H9 (cell line): Measurements from ENCODE around the gene LARGE1. TPM values are rescaled to one million over a fixed set of nuclear protein-coding genes. Genes with fewer than 3 reads are reported as not detected.

Experiments
- DNase-seq: peaks from one replicate; pipeline ENCODE4 v3.0.0-alpha.2; 2017
- H2AFZ ChIP-seq: one replicate; pipeline ENCODE4 v1.6.1; 2013; ENCODE audit warnings: mild to moderate bottlenecking, low read length, control low read depth, moderate library complexity
- H2AK5ac ChIP-seq: 2 replicates; pipeline ENCODE4 v1.6.1; 2013; ENCODE audit warnings: low read length, control low read depth, mixed read lengths; ENCODE audit not compliant: insufficient read length
- H2BK120ac ChIP-seq: one replicate; pipeline ENCODE4 v1.6.1; 2013; ENCODE audit warnings: low read depth, mild to moderate bottlenecking, low read length, control low read depth, inconsistent platforms; ENCODE audit not compliant: poor library complexity, severe bottlenecking
- H2BK12ac ChIP-seq: 2 replicates; pipeline ENCODE4 v1.6.1; 2013; ENCODE audit warnings: low read length, control low read depth, mixed read lengths, low read depth; ENCODE audit not compliant: insufficient read length
- H2BK15ac ChIP-seq: 2 replicates; pipeline ENCODE4 v1.6.1; 2013; ENCODE audit warnings: low read depth, low read length, control low read depth
- H2BK20ac ChIP-seq: one replicate; pipeline ENCODE4 v1.6.1; 2013; ENCODE audit warnings: low read depth, mild to moderate bottlenecking, low read length, control low read depth, inconsistent platforms; ENCODE audit not compliant: poor library complexity, severe bottlenecking
- H2BK5ac ChIP-seq: 2 replicates; pipeline ENCODE4 v1.6.1; 2013; ENCODE audit warnings: low read length, control low read depth, mixed read lengths; ENCODE audit not compliant: insufficient read length
- H3K14ac ChIP-seq: 2 replicates; pipeline ENCODE4 v1.6.1; 2013; ENCODE audit warnings: low read length, control low read depth; ENCODE audit not compliant: insufficient read depth
- H3K18ac ChIP-seq: 2 replicates; pipeline ENCODE4 v1.6.1; 2013; ENCODE audit warnings: low read depth, mild to moderate bottlenecking, mixed read lengths, low read length, control low read depth; ENCODE audit not compliant: insufficient read length
- H3K23ac ChIP-seq: 2 replicates; pipeline ENCODE4 v1.6.1; 2013; ENCODE audit warnings: low read length, control low read depth, mixed read lengths, low read depth; ENCODE audit not compliant: insufficient read length
- H3K23me2 ChIP-seq: 2 replicates; pipeline ENCODE4 v1.6.1; 2013; ENCODE audit warnings: low read depth, mild to moderate bottlenecking, mixed read lengths, low read length, control low read depth; ENCODE audit not compliant: insufficient read length, poor library complexity, severe bottlenecking
- H3K27ac ChIP-seq: 2 replicates; pipeline ENCODE4 v1.5.1; 2013; ENCODE audit warnings: low read length, control low read depth, mixed read lengths, low read depth; ENCODE audit not compliant: insufficient read length
- H3K27me3 ChIP-seq: 2 replicates; pipeline ENCODE4 v1.6.1; 2013; ENCODE audit warnings: low read length, control low read depth, inconsistent platforms; ENCODE audit not compliant: insufficient read depth
- H3K4ac ChIP-seq: 2 replicates; pipeline ENCODE4 v1.6.1; 2013; ENCODE audit warnings: low read depth, mild to moderate bottlenecking, control low read depth, inconsistent platforms, low read length, moderate library complexity
- H3K4me1 ChIP-seq: 2 replicates; pipeline ENCODE4 v1.6.1; 2013; ENCODE audit warnings: low read length, control low read depth, inconsistent platforms; ENCODE audit not compliant: insufficient read depth
- H3K4me2 ChIP-seq: 2 replicates; pipeline ENCODE4 v1.6.1; 2013; ENCODE audit warnings: low read length, control low read depth, mixed read lengths; ENCODE audit not compliant: insufficient read length, insufficient read depth
- H3K56ac ChIP-seq: 2 replicates; pipeline ENCODE4 v1.6.1; 2013; ENCODE audit warnings: low read depth, mild to moderate bottlenecking, mixed read lengths, low read length, control low read depth; ENCODE audit not compliant: insufficient read length
- H3K79me1 ChIP-seq: 2 replicates; pipeline ENCODE4 v1.6.1; 2013; ENCODE audit warnings: low read depth, mild to moderate bottlenecking, moderate library complexity, low read length, control low read depth, inconsistent platforms; ENCODE audit not compliant: insufficient read depth, poor library complexity, severe bottlenecking
- H3K79me2 ChIP-seq: 2 replicates; pipeline ENCODE4 v1.6.1; 2013; ENCODE audit warnings: low read length, control low read depth, inconsistent platforms; ENCODE audit not compliant: insufficient read depth
- H3K9ac ChIP-seq: 2 replicates; pipeline ENCODE4 v1.6.1; 2013; ENCODE audit warnings: low read length, control low read depth, mixed read lengths; ENCODE audit not compliant: insufficient read length; ENCODE audit errors: extremely low read depth
- H3K9me3 ChIP-seq: one replicate; pipeline ENCODE4 v1.6.1; 2013; ENCODE audit warnings: low read depth, low read length, inconsistent platforms; ENCODE audit not compliant: control insufficient read depth
- H3T11ph ChIP-seq: one replicate; pipeline ENCODE4 v1.6.1; 2013; ENCODE audit warnings: mild to moderate bottlenecking, low read length, control low read depth, inconsistent platforms
- H4K20me1 ChIP-seq: one replicate; pipeline ENCODE4 v1.6.1; 2013; ENCODE audit not compliant: control insufficient read depth, insufficient read length, insufficient read depth
- H4K5ac ChIP-seq: 2 replicates; pipeline ENCODE4 v1.6.1; 2013; ENCODE audit warnings: low read depth, mild to moderate bottlenecking, mixed read lengths, low read length, control low read depth; ENCODE audit not compliant: insufficient read length
- H4K8ac ChIP-seq: replicated peaks from 2 replicates; pipeline ENCODE4 v1.6.1; 2013; ENCODE audit warnings: low read length, control low read depth, mixed read lengths, low read depth; ENCODE audit not compliant: insufficient read length
- H4K91ac ChIP-seq: 2 replicates; pipeline ENCODE4 v1.6.1; 2013; ENCODE audit warnings: low read depth, mild to moderate bottlenecking, moderate library complexity, mixed read lengths, low read length, control low read depth; ENCODE audit not compliant: insufficient read length
- H3K27ac Mint-ChIP-seq, 3 experiments: 2 replicates in 2 of 3; 3 replicates in 1 of 3; pipeline ENCODE4 v1.8.0; 2020 to 2021; ENCODE audit warnings: mixed read lengths in 3 of 3, mild to moderate bottlenecking in 1 of 3, moderate library complexity in 1 of 3
- H3K27me3 Mint-ChIP-seq: 2 replicates; pipeline ENCODE4 v1.8.0; 2021; ENCODE audit warnings: low read depth, mild to moderate bottlenecking, moderate library complexity, mixed read lengths
- H3K36me3 Mint-ChIP-seq, 3 experiments: 2 replicates in 2 of 3; 3 replicates in 1 of 3; pipeline ENCODE4 v1.8.0; 2020 to 2021; ENCODE audit warnings: low read depth in 3 of 3, mixed read lengths in 3 of 3; ENCODE audit not compliant: insufficient read depth in 1 of 3
- H3K4me1 Mint-ChIP-seq, 2 experiments: 2 replicates each; pipeline ENCODE4 v1.8.0; 2020; ENCODE audit warnings: mixed read lengths in 2 of 2
- H3K4me3 Mint-ChIP-seq, 2 experiments: 2 replicates in 1 of 2; 3 replicates in 1 of 2; pipeline ENCODE4 v1.8.0; 2020 to 2021; ENCODE audit warnings: mild to moderate bottlenecking in 2 of 2, mixed read lengths in 2 of 2, moderate library complexity in 1 of 2
- H3K9me3 Mint-ChIP-seq, 2 experiments: 2 replicates in 1 of 2; 3 replicates in 1 of 2; pipeline ENCODE4 v1.8.0; 2020; ENCODE audit warnings: mild to moderate bottlenecking in 2 of 2, mixed read lengths in 2 of 2, moderate library complexity in 1 of 2
- CTCF ChIP-seq: fragments of 200-600 bp; sonication (generic); conservative IDR thresholded peaks from 3 replicates; pipeline ENCODE4 v1.8.0; 2021; ENCODE audit warnings: antibody characterized with exemption, mild to moderate bottlenecking
- WGBS: extraction: QIAGEN DNeasy Blood & Tissue Kit; methylation state at CpG from one replicate; pipeline ENCODE4 v1.1.7; 2013; ENCODE audit warnings: missing lambda C conversion rate, low lambda C conversion rate, mixed read lengths; ENCODE audit not compliant: insufficient read length; ENCODE audit errors: extremely low coverage; 5-methylcytosine and 5-hydroxymethylcytosine counted together
- total RNA-seq: library from RNA; stranded (reverse); gene quantifications from 2 replicates; pipeline ENCODE4 v1.2.1, GENCODE V29; 2021

The LARGE1 gene
- total RNA-seq, 1 experiment from 2014 or later, result 43.5 TPM

GRCh38 chr22:33710326-33710725, 209.9 kb downstream of the LARGE1 start:
- no peaks in the 10 kb centered on the region for H3K9me3 ChIP-seq
- H4K5ac ChIP-seq, result no peak overlapping the region
- peaks cover 2% of the 10 kb centered on the region for H3K4me1 ChIP-seq
- H3T11ph ChIP-seq, result no peak overlapping the region
- no CpG with 5 or more reads among the region's 1 CpG for WGBS
- no peak overlapping the region for H3K4me3 Mint-ChIP-seq
- no peak overlapping the region for H3K4ac ChIP-seq
- H3K23ac ChIP-seq, result no peak overlapping the region
- no peak overlapping the region for H2BK120ac ChIP-seq
- H2BK20ac ChIP-seq, result no peak overlapping the region
- no peak overlapping the region for H3K9ac ChIP-seq
- no peak overlapping the region for H2AK5ac ChIP-seq
- no peak overlapping the region for H3K18ac ChIP-seq
- no peaks in the 10 kb centered on the region for H3K27me3 Mint-ChIP-seq
- no peaks in the 10 kb centered on the region for H3K23me2 ChIP-seq
- H3K36me3 Mint-ChIP-seq, result peaks cover 20 to 22% (median 20%) of the 10 kb centered on the region in 3 experiments
- H3K9me3 Mint-ChIP-seq, result peaks cover 8 to 18% of the 10 kb centered on the region in 2 experiments; a peak in 4 of 5 replicates
- no peak overlapping the region for H4K91ac ChIP-seq
- H3K27me3 ChIP-seq, result no peaks in the 10 kb centered on the region
- H2BK12ac ChIP-seq, result no peak overlapping the region
- H2BK15ac ChIP-seq, result no peak overlapping the region
- no peaks in the 10 kb centered on the region for H4K20me1 ChIP-seq
- H3K79me2 ChIP-seq, result peaks cover 3% of the 10 kb centered on the region; the same call in 1 of the 2 replicates
- H3K27ac ChIP-seq, result no peak overlapping the region
- no peak overlapping the region for H4K8ac ChIP-seq
- no peak overlapping the region for H2AFZ ChIP-seq
- H3K56ac ChIP-seq, result no peak overlapping the region
- no peak overlapping the region for H2BK5ac ChIP-seq
- no peaks in the 10 kb centered on the region for H3K79me1 ChIP-seq
- no peak overlapping the region for H3K14ac ChIP-seq
- no peak overlapping the region for H3K4me2 ChIP-seq
- peaks cover 26 to 27% of the 10 kb centered on the region in 2 experiments for H3K4me1 Mint-ChIP-seq
- no peak for TF ChIP-seq CTCF
- H3K27ac Mint-ChIP-seq, result peak overlapping the region in 1 of 3 experiments; percentile 4; a peak in 1 of 7 replicates
- no peak for DNase-seq
